Measurements from ENCODE around the gene MYO15B. TPM values are rescaled to one million over a fixed set of nuclear protein-coding genes. Genes with fewer than 3 reads are reported as not detected.
A peak's percentile ranks its signal among the peaks of the same experiment; 100 is the strongest.

MYO15B gene
- total and polyA plus RNA-seq, 2 donors (not counting 1 experiment from before 2014, with no cell fraction given) = 452 to 1,019 TPM

- Histone ChIP-seq H3K79me2 (ENCODE audit: control insufficient read depth, insufficient read depth, low read length) (no peaks in the 10 kb centered on the region), H2AFZ (ENCODE audit: insufficient read depth, low read depth, low read length, poor library complexity, severe bottlenecking) (peak within 1 kb of the TSS; percentile 36), H3K4me3 (ENCODE audit: control extremely low read depth in 1 of 5, extremely low read depth in 1 of 5, insufficient read depth in 1 of 5, low read depth in 2 of 5, low read length in 4 of 5) (no peak within 1 kb of the TSS), H3K4me2 (replicated peaks; ENCODE audit: low read depth, low read length, poor library complexity, severe bottlenecking) (peak within 1 kb of the TSS; percentile 68), H3K27me3 (replicated peaks in 1 of 4; ENCODE audit: control extremely low read depth in 1 of 4, control insufficient read depth in 3 of 4, insufficient read depth in 4 of 4, low read length in 3 of 4) (no peaks in the 10 kb centered on the region), H3K9me3 (ENCODE audit: control extremely low read depth in 1 of 3, control insufficient read depth in 2 of 3, insufficient read depth in 1 of 3, low read length in 2 of 3) (no peaks in the 10 kb centered on the region), H3K36me3 (replicated peaks in 1 of 2; ENCODE audit: control extremely low read depth in 1 of 2, control insufficient read depth in 1 of 2, extremely low read depth in 1 of 2, insufficient read depth in 2 of 2, low read length in 1 of 2) (peaks cover 0 to 6% of the 10 kb centered on the region in 2 experiments), H3K4me1 (ENCODE audit: control insufficient read depth in 2 of 2, insufficient read depth in 2 of 2, low read length in 2 of 2) (peaks cover 9 to 18% of the 10 kb centered on the region in 2 donors), H3K9ac (ENCODE audit: low read length) (no peak within 1 kb of the TSS), H3K27ac (ENCODE audit: low read length in 2 of 2) (no peak within 1 kb of the TSS), H4K20me1 (ENCODE audit: control insufficient read depth, insufficient read depth, low read length, poor library complexity, severe bottlenecking) (peaks cover 9% of the 10 kb centered on the region)
- peak; percentile 86 for DNase-seq
- 28% methylated on average over 19 of the region's 19 CpGs for WGBS (ENCODE audit: insufficient coverage)
- H3K27me3 Mint-ChIP-seq = no peaks in the 10 kb centered on the region
- H3K4me1 Mint-ChIP-seq = peaks cover 13% of the 10 kb centered on the region
- ATAC-seq (ENCODE audit: low read depth) = peak; percentile 85
- CTCF ChIA-PET = interaction anchor here (0.6 to 19.7 kb wide), 47 partner anchors 9 to 675 kb away, joined by 3 to 389 read pairs (median 5); partner anchors contain the start of genes GALK1, RECQL5, SAP30BP and TMEM94
- POLR2A ChIA-PET = interaction anchor here (1.0 to 1.2 kb wide), 3 partner anchors 34 to 121 kb away, joined by 3 to 5 read pairs (median 3); partner anchors contain the start of genes RECQL5 and SAP30BP
- TF ChIP-seq CTCF (IDR thresholded peaks at IDR 0.05) = peak; percentile 95
- TF ChIP-seq EZH2 (IDR thresholded peaks at IDR 0.05; ENCODE audit: borderline replicate concordance, insufficient read depth, low read depth, low read length, poor library complexity, severe bottlenecking) = no peak
- no peaks in the 10 kb centered on the region for H3K9me3 Mint-ChIP-seq (ENCODE audit: insufficient read depth)
- no peak within 1 kb of the TSS for H3K4me3 Mint-ChIP-seq
- no peak within 1 kb of the TSS for H3K27ac Mint-ChIP-seq
- intact Hi-C loops (cut with micrococcal nuclease) = loop anchor here (1.0 to 2.0 kb wide), 4 partner anchors 20 to 207 kb away; no protein-coding TSS in a partner anchor
Measured at GRCh38 chr17:75632863-75633485, 45.4 kb downstream of the MYO15B start, which contains the start of gene SMIM5. Gene SMIM5 (plus strand): TSS chr17:75633434. CDS start chr17:75640202, 6,768 bp downstream.
